HG03442 (cell line): Measurements from ENCODE around the gene PHF21B.
"Not testable (repeated sequence)": the region's sequence is repeated elsewhere in the genome, so short reads cannot be mapped to it uniquely, and the experiment has no call there.

ENCODE experiments used
- ATAC-seq: cut with Tn5 transposase; IDR thresholded peaks from one replicate; pipeline ENCODE4 v1.9.1; 2021; ENCODE audit warnings: mild to moderate bottlenecking, moderate library complexity; ENCODE audit not compliant: unreplicated experiment

The PHF21B gene

GRCh38 chr22:45009606-45010531 is at the start of gene PHF21B:
Gene PHF21B, minus strand, starts transcription at chr22:45010005. Its CDS starts 456 bp downstream, at chr22:45009549.
- ATAC-seq = no peak

- no peak for ATAC-seq
These were observed 49.5 kb upstream of the PHF21B start for GRCh38 chr22:45059296-45059695.

GRCh38 chr22:45058622-45058912 is 48.8 kb upstream of the PHF21B start:
- no peak for ATAC-seq

GRCh38 chr22:45055936-45056335 is 46.1 kb upstream of the PHF21B start:
- ATAC-seq = no peak

GRCh38 chr22:45053571-45053970 is 43.8 kb upstream of the PHF21B start:
- no peak for ATAC-seq

GRCh38 chr22:45053094-45053493 is 43.3 kb upstream of the PHF21B start:
- ATAC-seq = no peak

GRCh38 chr22:45052665-45053064 is 42.9 kb upstream of the PHF21B start:
- not testable (repeated sequence) for ATAC-seq

- ATAC-seq = no peak
These were observed 42.1 kb upstream of the PHF21B start for GRCh38 chr22:45051946-45052345.

- ATAC-seq = no peak
These were observed 41.6 kb upstream of the PHF21B start for GRCh38 chr22:45051419-45051818.

GRCh38 chr22:45047260-45047659 is 37.5 kb upstream of the PHF21B start:
- no peak for ATAC-seq

GRCh38 chr22:45045208-45045607 is 35.4 kb upstream of the PHF21B start:
- no peak for ATAC-seq

- no peak for ATAC-seq
These were observed 32.5 kb upstream of the PHF21B start for GRCh38 chr22:45042263-45042662.

GRCh38 chr22:45039133-45039532 is 29.3 kb upstream of the PHF21B start:
- ATAC-seq = no peak

- ATAC-seq = no peak
These were observed 26.3 kb upstream of the PHF21B start for GRCh38 chr22:45036154-45036553.

GRCh38 chr22:45034821-45035220 is 25.0 kb upstream of the PHF21B start:
- no peak for ATAC-seq

GRCh38 chr22:45034156-45034555 is 24.4 kb upstream of the PHF21B start:
- no peak for ATAC-seq

GRCh38 chr22:45033136-45033535 is 23.3 kb upstream of the PHF21B start:
- no peak for ATAC-seq

- ATAC-seq = no peak
These were observed 22.0 kb upstream of the PHF21B start for GRCh38 chr22:45031629-45032403.

GRCh38 chr22:45029501-45029900 is 19.7 kb upstream of the PHF21B start:
- no peak for ATAC-seq

GRCh38 chr22:45026511-45026910 is 16.7 kb upstream of the PHF21B start:
- ATAC-seq = no peak

- ATAC-seq = no peak
These were observed 13.6 kb upstream of the PHF21B start for GRCh38 chr22:45023431-45023830.
